NCI-H2107 treated with DMSO at 0.1 percent for 48 hours (cell line): Measurements from ENCODE around the gene USP6NL.

ENCODE experiments used
- DNase-seq: peaks from one replicate; lab custom pipeline; 2025; ENCODE audit not compliant: unreplicated experiment; lab: John Stamatoyannopoulos, UW

The USP6NL gene

DNA sequence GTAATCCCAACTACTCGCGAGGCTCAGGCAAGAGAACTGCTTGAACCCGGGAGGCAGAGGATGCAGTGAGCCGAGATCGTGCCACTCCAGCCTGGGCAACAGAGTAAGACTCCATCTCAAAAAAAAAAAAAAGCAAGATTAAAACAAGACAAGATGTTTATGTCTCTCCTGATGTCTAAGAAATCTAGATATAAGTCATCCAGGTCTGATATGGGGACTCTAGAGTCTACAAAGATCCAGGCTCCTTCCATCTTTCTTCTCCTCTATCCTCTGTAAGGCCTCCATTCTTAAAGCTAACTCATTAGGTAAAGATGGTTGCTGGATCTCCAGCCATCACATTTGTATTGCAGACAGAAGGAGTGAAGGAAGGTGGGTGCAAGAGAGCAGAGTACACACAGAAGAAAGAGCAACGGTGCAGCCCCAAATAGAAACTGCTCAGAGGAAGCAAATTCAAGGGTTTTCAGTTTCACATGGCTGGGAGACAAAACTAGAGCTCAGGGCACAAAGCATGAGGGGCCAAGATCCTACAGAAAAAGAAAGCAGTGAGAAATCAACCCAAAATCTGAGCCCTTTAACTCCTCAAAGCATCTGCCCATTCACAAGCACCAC is 57.6 kb downstream of the USP6NL start:
- no peak for DNase-seq

GRCh38 chr10:11551916-11552602 is 59.4 kb downstream of the USP6NL start:
- no peak for DNase-seq

DNA sequence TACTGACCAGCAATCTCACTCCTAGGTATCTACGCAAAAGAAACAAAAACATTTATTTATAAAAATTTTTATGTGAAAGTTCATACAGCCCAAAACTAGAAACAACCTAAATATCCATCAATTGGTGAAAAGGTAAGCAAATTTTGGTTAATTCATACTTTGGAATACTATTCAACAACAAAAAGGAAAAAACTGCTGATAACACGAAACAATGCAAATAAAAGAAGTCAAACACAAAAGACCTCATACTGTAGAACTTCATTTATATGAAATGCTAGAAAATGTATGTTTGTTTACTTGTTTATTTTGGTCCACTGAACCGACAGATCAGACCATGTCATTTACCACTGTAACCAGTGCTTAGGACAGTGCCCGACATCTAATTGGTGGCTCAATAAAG is 60.3 kb downstream of the USP6NL start:
- no peak for DNase-seq

DNA sequence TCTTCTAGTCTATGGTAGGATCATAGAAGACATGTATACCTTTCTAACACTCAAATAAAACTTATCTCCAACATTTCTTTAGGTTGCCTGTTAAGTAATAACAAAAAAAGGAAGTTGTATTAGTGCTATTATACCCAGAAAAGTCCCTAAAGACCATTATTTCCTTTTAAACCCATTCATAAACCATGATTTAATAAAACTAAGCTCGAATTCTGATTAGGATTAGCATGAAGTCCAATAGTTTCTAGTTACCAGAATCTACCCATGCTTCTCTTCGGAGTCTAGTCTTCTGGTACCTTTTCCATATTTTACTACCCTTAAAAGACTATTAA is 62.7 kb downstream of the USP6NL start:
- no peak for DNase-seq

GRCh38 chr10:11548065-11548767 is 63.2 kb downstream of the USP6NL start:
- DNase-seq: no peak

DNA sequence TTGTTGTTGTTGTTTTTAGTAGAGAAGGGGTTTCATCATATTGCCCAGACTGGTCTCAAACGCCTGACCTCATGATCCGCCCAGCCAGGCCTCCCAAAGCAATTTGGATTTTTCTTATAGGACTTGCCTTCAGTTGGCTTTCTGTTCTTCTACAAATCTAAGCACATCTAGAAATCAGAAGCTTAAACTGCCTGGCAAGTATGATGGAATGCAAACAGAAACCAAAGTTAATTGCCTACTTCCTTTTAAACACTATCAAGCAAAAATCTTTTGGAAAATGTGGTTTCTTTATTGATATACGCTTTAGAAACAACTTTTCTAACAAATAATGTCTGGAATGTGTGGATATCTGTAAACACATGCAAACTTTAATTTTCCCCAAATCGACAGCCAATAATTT is 64.9 kb downstream of the USP6NL start:
- no peak for DNase-seq

- no peak for DNase-seq
These were observed 70.2 kb downstream of the USP6NL start for GRCh38 chr10:11541296-11541695.

- no peak for DNase-seq
These were observed 72.1 kb downstream of the USP6NL start for GRCh38 chr10:11539191-11539868.

DNA sequence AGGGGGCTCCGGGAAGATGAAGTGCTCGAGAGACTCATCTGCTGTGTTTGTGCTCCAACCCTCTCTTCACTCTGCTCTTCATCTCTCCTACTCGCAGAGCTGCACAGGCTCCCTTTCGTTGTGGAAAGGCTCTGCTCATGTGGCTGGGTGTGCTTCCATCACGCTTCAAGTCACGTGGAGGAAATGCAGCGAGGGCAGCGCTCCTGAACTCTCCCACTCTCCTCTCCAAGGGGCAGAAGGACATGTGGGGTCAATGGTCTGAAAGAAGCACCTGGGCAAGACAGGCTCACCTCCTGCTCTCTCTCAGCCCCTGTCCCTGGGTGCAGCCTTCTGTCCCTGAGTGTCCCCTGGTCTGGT is 72.6 kb downstream of the USP6NL start:
- DNase-seq: no peak

- DNase-seq: no peak
These were observed 75.2 kb downstream of the USP6NL start for GRCh38 chr10:11536228-11536627.

DNA sequence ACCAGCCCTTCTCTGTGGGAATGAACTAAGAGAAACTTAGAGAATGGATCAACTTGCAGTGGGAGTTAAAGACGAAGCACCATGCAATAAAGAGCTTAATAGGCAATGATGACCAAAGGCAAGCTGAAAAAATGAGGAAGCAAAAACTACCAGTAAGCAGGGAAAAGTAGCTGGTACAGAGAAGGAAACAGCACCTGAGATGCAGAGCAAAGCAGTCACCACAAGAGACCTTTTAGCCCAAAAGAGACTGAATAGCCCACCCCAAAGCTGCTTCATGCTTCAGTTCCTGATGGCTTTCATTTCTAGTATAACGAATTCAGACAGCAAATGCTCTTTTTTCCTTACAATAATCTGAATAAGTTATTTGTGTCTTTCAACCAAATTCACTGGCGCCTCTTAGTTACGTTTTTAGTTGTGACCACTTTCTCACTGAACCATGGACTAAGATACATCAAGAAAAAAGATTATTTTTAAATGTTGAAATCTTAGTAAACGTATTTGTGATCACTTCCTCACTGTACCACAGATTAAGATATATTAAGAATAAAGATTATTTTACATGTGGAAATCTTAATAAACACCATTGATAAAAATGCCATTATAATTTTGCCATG is 76.0 kb downstream of the USP6NL start:
- no peak for DNase-seq

DNA sequence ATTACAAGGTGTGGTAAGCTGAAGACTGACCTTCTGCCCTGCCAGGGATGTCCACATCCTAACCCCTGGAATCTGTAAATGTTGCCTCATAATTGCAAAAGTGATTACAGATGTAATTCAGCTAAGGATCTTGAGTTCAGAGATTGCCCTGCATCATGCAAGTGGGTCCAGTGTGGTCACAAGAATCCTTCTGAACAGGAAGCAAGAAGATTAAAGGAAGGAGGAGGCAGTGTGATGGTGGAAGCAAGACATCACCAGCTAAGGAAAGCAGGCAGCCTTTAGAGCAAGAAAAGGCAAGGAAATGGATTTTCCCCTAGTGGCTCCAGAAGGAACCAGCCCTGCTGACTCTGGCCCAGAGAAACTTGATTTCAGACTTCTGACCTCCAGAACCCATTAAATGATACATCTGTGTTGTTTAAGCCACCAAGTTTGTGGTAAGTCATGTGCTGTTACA is 78.1 kb downstream of the USP6NL start:
- no peak for DNase-seq

DNA sequence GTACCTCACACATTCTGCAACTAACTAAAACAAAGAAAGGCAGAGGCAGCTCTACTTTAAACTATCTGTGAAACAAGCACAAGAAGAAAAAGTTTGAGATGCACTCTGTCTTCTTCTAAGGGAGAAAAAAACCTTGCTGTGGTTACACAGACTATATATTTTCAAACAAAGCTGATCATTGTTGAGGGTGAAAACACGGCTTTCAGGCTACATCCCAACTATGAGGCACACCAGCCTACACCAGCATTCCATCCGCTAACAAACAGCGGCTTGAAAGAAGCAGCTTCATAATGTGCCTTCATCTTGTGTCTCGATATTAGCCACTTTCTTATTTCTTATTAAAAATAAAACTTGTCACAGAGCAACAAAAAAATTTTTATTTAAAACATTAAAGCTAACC is 79.1 kb downstream of the USP6NL start:
- DNase-seq: no peak

- DNase-seq: no peak
These were observed 80.6 kb downstream of the USP6NL start for GRCh38 chr10:11530806-11531205.

DNA sequence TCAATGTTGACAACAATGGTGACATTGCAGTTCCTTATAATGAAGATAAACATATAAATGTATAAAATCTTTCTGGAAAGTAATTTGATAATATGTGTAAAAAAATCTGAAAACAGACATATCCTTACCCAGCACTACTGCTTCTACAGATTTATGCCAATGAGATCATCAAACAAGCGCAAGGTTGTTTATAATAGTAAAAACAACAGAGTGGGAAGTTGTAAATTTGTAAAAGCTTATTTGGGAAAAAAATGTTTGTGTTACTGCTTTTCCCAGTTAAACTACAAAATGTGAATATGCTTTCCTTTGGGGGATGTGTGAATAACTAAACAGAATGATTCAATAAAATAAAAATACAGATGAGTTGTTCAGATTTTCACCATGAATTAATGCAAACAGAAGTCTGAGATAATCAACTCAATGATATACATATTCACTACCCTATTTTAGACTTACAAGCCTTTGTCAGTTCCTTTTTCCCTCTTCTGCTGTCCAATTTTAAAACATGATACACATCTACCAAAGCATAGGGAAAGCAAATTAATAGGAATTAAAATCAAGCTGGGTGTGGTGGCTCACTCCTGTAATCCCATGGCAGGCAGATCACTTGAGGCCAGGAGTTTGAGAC is 82.1 kb downstream of the USP6NL start:
- no peak for DNase-seq

DNA sequence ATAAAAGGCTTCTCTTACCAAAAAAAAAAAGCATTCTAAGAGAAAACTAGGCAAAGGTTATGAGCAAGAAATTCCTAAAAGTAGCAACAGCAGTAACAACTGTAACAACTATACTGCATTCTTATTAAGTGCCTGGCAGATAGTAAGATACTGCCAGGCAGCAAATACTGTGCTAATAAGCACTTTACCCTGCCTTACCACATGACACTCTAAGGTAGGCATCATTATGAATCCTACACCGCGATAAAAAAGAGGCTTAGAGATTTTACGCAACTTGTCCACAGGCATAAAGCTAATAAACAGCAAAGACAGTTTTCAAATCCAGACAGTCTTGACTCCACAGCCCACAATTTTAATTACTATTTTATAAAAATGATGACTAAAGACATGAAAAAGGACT is 83.2 kb downstream of the USP6NL start:
- no peak for DNase-seq

DNA sequence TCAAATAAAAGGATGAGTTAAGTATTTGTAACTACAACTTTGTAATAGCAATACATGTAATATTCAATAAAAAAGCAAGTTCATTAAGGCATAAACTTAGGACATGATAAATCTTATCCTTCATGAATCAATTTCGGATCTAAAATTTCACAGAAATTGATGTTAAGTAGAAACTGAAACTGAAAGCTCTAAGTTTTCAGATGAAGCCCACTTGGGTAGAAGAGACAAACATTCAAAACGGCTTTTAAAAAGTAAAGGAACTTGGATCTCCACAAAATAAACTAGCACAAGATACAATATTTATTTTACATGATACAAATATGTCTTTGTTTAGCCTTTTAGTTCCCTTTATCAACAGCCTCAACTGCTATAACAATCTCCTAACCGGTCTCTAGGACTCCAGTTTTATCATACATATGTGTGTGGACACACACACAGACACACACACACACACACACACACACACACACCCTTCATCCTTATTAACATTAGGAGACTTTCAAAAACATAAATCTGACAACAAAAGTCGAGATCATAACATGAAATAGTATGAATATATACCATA is 83.7 kb downstream of the USP6NL start:
- DNase-seq: no peak

GRCh38 chr10:11527068-11527467 is 84.4 kb downstream of the USP6NL start:
- no peak for DNase-seq

- DNase-seq: no peak
These were observed 85.9 kb downstream of the USP6NL start for GRCh38 chr10:11525503-11525902.

- DNase-seq: no peak
These were observed 88.6 kb downstream of the USP6NL start for GRCh38 chr10:11522821-11523245.

DNA sequence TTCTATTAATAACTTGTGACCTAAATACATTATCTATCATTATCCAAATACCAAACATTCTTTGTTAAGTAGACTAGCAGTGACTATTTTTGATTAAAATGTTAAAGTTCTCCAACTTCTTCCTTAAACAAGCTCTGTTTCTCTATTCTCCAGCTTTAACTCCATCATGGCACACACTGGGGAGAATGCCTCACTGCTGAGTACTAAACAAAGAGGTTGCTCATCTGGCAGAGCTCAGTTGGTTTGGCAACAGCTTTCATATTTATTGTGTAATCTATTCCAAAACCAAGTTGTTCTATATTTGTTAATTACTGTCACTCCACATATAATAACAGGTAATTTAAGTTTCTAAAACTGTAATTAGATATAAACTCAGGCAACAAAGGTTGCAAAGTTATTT is 89.6 kb downstream of the USP6NL start:
- DNase-seq: no peak
